ENCODE results near the gene FNDC3A.
A peak's percentile ranks its signal among the peaks of the same experiment; 100 is the strongest.

The FNDC3A gene

GRCh38 chr13:49098771-49099512 is 123.2 kb downstream of the FNDC3A start:
- Histone ChIP-seq H3K27ac (ENCODE audit: low read length) (no peak overlapping the region), H3K36me3 (ENCODE audit: insufficient read depth, low read length) (no peaks in the 10 kb centered on the region), H3K9ac (ENCODE audit: low read depth, low read length) (no peak overlapping the region), H3K4me1 (ENCODE audit: insufficient read depth, low read length) (no peaks in the 10 kb centered on the region), H3K79me2 (ENCODE audit: insufficient read depth, low read length) (no peaks in the 10 kb centered on the region), H3K27me3 (ENCODE audit: insufficient read depth, low read length, poor library complexity) (no peaks in the 10 kb centered on the region), H4K20me1 (ENCODE audit: insufficient read depth, low read length) (no peaks in the 10 kb centered on the region), H3K9me3 (ENCODE audit: insufficient read depth, low read length, severe bottlenecking) (no peaks in the 10 kb centered on the region), H2AFZ (ENCODE audit: low read depth, low read length) (no peak overlapping the region), H3K4me2 (ENCODE audit: insufficient read depth, low read length) (no peak overlapping the region), H3K4me3 (ENCODE audit: low read depth in 1 of 2, low read length in 2 of 2) (no peak overlapping the region)
- TF ChIP-seq CTCF (IDR thresholded peaks at IDR 0.05; ENCODE audit: borderline replicate concordance, extremely low read depth, low read length, poor library complexity, severe bottlenecking) (peak; percentile 41), EZH2 (IDR thresholded peaks at IDR 0.05; ENCODE audit: borderline replicate concordance, low read depth, low read length, severe bottlenecking) (no peak)
- ATAC-seq (ENCODE audit: insufficient read depth, low read depth) (0 out of 3 replicates have a peak, but pooled peaks have one; percentile 42), DNase-seq (no peak)

- DNase-seq (no peak), ATAC-seq (ENCODE audit: insufficient read depth, low read depth) (no peak)
- Histone ChIP-seq H3K9me3 (ENCODE audit: insufficient read depth, low read length, severe bottlenecking) (no peaks in the 10 kb centered on the region), H3K4me1 (ENCODE audit: insufficient read depth, low read length) (no peaks in the 10 kb centered on the region), H3K27me3 (ENCODE audit: insufficient read depth, low read length, poor library complexity) (no peaks in the 10 kb centered on the region), H3K4me2 (ENCODE audit: insufficient read depth, low read length) (no peak overlapping the region), H3K79me2 (ENCODE audit: insufficient read depth, low read length) (no peaks in the 10 kb centered on the region), H3K36me3 (ENCODE audit: insufficient read depth, low read length) (no peaks in the 10 kb centered on the region), H2AFZ (ENCODE audit: low read depth, low read length) (no peak overlapping the region), H3K4me3 (ENCODE audit: low read depth in 1 of 2, low read length in 2 of 2) (no peak overlapping the region), H3K9ac (ENCODE audit: low read depth, low read length) (no peak overlapping the region), H3K27ac (ENCODE audit: low read length) (no peak overlapping the region), H4K20me1 (ENCODE audit: insufficient read depth, low read length) (no peaks in the 10 kb centered on the region)
- TF ChIP-seq EZH2 (IDR thresholded peaks at IDR 0.05; ENCODE audit: borderline replicate concordance, low read depth, low read length, severe bottlenecking) (no peak), CTCF (IDR thresholded peaks at IDR 0.05; ENCODE audit: borderline replicate concordance, extremely low read depth, low read length, poor library complexity, severe bottlenecking) (no peak)
Observed at GRCh38 chr13:49099513-49099877, 123.8 kb downstream of the FNDC3A start.

GRCh38 chr13:49100637-49101570 is 125.2 kb downstream of the FNDC3A start:
- Histone ChIP-seq H3K9ac (ENCODE audit: low read depth, low read length) (no peak overlapping the region), H4K20me1 (ENCODE audit: insufficient read depth, low read length) (no peaks in the 10 kb centered on the region), H3K4me3 (ENCODE audit: low read depth in 1 of 2, low read length in 2 of 2) (no peak overlapping the region), H3K9me3 (ENCODE audit: insufficient read depth, low read length, severe bottlenecking) (no peaks in the 10 kb centered on the region), H3K4me1 (ENCODE audit: insufficient read depth, low read length) (no peaks in the 10 kb centered on the region), H3K4me2 (ENCODE audit: insufficient read depth, low read length) (no peak overlapping the region), H3K36me3 (ENCODE audit: insufficient read depth, low read length) (no peaks in the 10 kb centered on the region), H3K27me3 (ENCODE audit: insufficient read depth, low read length, poor library complexity) (no peaks in the 10 kb centered on the region), H3K27ac (ENCODE audit: low read length) (no peak overlapping the region), H2AFZ (ENCODE audit: low read depth, low read length) (no peak overlapping the region), H3K79me2 (ENCODE audit: insufficient read depth, low read length) (no peaks in the 10 kb centered on the region)
- no peak for DNase-seq
- TF ChIP-seq CTCF (IDR thresholded peaks at IDR 0.05; ENCODE audit: borderline replicate concordance, extremely low read depth, low read length, poor library complexity, severe bottlenecking) (no peak), EZH2 (IDR thresholded peaks at IDR 0.05; ENCODE audit: borderline replicate concordance, low read depth, low read length, severe bottlenecking) (no peak)
- no peak for ATAC-seq (ENCODE audit: insufficient read depth, low read depth)
